GM11168 (cell line): ENCODE measurements around the gene MGRN1.
"Not testable (repeated sequence)": the region's sequence is repeated elsewhere in the genome, so short reads cannot be mapped to it uniquely, and the experiment has no call there.

Experiments
- in situ Hi-C: fragments of 300-500 bp; cut with MboI; formaldehyde crosslinking; loops from one replicate; pipeline ENCODE4 v1.12.0; 2022; ENCODE audit warnings: low sequenced_read_pairs; ENCODE audit not compliant: unreplicated experiment

The MGRN1 gene

DNA sequence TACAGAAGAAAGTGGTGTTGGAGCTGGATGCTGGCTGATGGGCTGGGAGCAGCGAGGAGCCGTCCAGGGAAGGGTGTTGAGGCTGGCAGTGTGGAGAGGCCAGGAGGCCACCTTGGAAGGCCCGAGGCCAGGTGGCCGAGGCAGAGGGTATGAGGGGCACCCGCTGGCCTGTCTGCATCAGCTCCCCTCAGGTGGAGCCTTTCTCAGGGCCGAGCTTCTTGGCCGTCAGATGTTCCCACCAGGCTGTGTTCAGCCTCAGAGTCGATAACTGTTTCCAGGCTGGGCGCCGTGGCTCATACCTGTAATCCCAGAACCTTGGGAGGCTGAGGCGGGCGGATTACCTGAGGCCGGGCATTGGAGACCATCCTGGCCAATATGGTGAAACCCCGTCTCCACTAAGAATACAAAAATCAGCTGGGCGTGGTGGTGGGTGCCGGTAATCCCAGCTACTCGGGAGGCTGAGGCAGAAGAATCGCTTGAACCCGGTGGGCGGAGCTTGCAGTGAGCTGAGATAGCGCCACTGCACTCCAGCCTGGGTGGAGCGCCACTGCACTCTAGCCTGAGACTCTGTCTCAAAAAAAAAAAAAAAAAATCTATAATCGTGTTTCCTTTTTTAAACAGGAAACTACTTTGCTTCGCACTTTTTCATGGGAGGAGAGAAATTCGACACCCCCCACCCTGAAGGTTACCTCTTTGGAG, 25.3 kb downstream of the MGRN1 start:
- in situ Hi-C loops: no loop called here

DNA sequence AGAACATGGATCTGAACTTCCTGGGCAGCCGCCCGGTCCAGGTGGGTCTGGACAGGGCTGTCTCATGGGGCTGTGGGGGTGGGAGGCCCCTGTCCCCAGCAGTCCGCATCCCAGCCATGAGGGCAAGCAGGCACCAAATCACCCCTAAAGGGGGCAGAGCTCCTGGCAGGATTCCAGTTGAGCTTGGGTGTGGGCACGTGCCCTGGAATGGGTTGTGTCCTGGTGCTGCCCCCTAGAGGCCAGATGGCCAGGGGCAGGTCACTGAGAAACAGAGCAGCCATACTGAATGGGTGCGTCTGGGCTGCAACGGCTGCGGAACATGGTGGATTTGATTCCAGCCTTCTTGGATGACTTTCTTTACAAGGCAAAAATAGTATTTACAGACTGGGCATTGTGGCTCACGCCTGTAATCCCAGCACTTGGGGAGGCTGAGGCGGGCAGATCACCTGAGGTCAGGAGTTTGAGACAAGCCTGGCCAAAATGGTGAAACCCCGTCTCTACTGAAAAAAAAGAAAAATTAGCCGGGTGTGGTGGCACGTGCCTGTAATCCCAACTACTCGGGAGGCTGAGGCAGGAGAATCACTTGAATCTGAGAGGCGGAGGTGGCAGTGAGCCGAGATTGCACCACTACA, 25.9 kb downstream of the MGRN1 start:
- in situ Hi-C loops: not testable (repeated sequence)

GRCh38 chr16:4651827-4652226, 27.2 kb downstream of the MGRN1 start:
- in situ Hi-C loops: no loop called here

DNA sequence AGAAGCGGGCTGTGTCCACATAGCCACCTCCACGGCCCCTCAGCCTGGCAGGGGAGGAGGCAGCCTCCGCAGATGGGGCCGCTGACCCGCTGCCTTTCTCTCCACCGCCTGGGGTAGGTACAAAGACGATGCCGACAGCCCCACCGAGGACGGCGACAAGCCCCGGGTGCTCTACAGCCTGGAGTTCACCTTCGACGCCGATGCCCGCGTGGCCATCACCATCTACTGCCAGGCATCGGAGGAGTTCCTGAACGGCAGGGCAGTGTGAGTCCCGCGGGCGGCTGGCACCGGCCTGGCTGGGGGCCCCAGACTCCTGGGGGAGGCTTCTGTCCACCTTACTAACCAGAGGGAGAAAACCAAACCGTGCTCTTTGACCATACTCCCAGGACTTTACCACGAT, 27.9 kb downstream of the MGRN1 start:
- in situ Hi-C loops: no loop called here

- in situ Hi-C loops: no loop called here
Observed at GRCh38 chr16:4654011-4654963, 29.7 kb downstream of the MGRN1 start.

DNA sequence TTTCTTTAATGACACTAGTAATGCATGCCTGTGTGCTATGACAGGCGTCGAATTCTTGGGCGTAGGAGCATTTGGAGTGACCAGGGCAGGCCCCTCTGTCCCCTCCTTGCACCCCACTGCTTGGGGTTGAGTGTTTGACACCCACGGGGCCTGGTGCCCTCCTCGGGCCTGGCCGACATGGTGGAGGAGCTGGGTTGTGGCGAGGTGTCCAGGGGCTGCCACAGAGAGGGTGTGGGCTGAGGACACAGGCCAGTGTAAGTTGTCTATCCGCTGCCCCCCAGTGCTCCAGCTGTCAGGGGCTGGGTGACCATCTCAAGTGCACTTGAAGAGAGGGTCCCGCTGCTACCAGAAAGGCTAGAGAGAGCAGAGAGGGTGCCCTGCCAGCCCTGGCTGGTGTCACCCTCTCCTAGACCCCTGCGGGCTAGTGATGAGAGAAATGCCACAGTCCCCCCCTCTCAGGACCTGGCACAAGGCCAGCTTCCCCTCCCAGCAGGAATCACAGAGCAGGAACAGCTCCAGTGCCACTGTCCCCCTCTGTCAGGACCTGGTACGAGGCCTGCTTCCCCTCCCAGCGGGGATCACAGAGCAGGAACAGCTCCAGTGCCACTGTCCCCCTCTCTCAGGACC, 30.5 kb downstream of the MGRN1 start:
- in situ Hi-C loops: no loop called here

GRCh38 chr16:4655801-4656200, 31.2 kb downstream of the MGRN1 start:
- in situ Hi-C loops: no loop called here

GRCh38 chr16:4656221-4656620, 31.6 kb downstream of the MGRN1 start:
- in situ Hi-C loops: no loop called here

DNA sequence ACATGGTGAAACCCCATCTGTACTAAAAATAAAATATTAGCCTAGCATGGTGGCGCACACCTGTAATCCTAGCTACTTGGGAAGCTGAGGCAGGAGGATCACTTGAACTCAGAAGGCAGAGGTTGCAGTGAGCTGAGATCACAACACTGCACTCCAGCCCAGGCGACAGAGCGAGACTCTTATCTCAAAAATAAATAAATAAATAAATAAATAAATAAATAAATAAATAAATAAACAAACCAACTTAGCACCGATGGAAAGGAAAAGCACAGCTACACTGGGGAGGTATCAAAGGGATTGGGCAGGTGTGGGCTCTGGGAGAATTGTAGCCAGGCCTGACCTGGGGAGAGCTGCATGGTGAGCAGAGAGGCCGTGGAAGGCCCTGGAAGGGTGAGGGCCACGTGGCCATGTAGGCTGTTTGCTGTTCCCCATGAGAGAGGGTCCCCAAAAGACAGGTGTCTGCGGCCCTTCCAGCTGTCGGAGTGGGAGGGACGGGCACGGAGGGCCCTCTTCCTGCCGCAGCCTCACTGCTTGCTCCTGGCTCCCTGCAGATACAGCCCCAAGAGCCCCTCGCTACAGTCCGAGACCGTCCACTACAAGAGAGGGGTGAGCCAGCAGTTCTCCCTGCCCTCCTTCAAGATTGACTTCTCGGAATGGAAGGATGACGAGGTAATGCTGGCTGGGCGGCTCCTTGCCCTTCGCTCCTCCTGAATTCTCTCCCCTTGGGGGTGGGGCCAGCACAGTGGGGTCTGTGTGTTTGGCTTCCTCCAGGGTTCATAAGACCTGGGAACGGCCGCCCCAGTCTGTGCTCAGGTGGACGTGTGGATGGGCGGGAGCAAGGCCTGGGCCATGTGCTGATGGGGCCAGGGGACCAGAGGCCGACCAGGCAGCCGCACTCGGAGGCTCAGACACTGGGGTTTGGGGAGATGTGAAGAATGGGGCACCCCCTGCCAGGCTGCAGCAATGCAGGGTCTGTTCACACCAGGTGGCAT, 32.4 kb downstream of the MGRN1 start:
- in situ Hi-C loops: no loop called here

DNA sequence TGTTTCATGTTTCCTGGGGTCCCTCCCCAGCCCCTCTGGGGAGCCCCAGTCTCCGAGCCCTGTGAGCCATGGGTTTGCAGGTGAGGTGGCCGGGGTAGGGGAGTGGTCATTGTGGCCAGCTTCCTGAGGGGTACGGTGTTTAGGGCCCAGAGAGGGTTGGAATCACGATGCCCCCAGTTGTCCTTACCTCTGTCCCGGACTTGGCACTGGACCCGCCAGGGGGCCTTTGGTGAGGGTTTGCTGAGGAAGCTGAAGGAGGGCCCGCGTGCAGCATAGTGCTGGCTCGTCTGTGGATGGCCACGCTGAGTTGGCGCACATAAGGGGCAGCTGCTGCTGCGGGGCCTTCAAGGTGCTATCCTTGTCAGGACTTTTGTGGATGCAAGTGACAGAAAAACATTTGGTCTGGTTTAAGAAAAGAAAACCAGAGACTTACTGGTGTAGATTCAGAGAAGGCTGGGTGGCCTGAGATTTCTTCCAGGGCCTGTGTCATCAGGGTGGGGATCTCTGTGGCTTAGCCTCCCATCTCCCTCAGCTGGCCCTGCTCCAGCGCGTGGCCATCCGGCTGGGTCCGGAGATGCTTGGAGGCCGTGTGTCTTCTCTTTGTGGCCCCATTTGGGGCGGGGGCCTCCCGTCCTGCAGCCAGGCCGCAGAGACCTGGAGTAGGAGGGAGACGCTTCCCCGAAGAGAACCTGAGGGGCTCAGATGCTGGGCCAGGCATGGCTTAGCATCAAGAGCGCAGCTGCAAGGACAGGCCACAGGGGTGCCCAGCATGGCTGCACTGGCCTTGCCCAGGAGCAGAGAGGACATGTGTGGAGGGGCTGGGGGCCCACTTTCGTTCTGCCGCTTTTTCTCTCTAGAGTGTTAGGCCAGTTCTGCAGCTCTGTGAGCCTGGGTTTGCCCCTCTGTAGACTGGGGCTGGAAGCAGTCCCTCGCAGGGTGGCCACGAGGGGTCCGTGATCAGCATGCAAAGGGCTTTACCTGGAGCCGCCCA, 35.0 kb downstream of the MGRN1 start:
- in situ Hi-C loops: no loop called here

DNA sequence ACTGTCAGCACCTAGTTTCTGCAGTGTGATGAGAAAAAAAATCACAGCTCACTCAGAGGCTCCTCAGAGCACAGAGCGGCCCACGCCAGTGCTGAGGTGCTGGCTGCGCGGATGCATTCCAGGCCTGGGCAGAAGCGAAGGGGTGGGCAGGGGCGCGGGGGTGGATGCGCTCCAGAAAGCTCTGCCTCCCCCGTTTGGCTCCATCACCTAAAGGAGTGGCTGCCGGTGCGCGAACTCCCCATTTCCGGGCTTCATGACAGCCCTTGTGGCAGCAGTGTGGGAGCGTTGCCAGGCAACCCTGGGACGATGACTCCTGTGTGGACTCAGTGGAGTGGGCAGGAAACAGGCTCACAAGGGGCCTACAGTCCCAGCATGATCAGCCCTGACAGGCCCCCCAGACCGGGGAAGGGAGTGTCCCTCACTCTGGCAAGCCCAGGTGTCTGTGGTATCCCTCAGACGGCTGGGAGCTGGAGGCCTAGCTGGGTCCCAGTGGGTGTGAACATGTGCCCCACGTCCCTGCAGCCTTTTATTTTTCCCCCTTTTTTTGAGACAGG, 35.9 kb downstream of the MGRN1 start:
- in situ Hi-C loops: no loop called here

- in situ Hi-C loops: no loop called here
Observed at GRCh38 chr16:4661661-4662060, 37.0 kb downstream of the MGRN1 start.

DNA sequence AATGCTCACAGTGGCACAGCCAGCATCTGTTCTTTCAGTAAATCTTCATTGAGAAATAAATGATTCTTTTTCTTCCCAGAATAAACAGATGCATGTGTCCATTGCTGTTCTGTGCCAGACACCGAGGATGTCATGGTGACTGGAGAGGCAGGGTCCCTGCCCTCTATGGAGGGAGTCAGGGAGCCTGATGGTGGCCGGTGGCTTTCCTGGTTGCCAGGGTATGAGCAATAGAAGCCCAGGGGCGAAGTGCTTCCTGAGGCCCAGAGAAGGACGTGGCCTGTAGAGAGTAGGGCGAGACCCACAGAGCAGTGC, 38.8 kb downstream of the MGRN1 start:
- in situ Hi-C loops: no loop called here

DNA sequence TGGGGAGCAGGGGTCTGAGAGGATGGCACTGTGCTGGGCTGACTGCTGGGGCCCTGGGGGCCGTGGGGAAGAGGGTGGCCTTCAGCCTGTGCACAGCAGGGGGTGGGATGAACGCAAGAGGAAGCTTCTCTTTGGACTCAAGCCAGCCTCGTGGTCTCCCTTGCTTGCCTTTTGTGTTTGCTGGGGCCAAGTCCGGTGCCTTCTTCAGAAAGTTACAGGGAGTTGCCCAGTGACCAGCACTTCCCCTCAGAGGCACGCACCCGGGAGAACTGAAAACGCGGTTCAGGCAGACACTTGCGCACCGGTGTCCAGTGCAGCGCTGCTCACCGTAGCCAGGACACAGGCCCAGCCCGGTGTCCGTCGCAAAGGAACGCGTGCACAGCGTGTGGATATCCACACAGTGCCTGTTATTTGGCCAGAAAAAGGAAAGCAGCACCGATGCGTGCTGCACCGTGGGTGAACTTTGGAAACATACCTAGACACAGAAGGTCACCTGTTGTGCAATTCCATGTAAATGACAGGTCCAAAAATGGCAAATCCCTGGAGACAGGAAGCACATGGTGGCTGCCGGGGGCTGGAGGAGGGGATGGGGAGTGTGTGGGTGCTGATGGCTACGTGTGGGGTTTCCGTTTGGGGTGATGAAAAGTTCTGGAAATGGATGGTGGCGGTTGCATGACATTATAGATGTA, 39.3 kb downstream of the MGRN1 start:
- in situ Hi-C loops: no loop called here

- in situ Hi-C loops: no loop called here
Observed at GRCh38 chr16:4664538-4665418, 40.2 kb downstream of the MGRN1 start.

DNA sequence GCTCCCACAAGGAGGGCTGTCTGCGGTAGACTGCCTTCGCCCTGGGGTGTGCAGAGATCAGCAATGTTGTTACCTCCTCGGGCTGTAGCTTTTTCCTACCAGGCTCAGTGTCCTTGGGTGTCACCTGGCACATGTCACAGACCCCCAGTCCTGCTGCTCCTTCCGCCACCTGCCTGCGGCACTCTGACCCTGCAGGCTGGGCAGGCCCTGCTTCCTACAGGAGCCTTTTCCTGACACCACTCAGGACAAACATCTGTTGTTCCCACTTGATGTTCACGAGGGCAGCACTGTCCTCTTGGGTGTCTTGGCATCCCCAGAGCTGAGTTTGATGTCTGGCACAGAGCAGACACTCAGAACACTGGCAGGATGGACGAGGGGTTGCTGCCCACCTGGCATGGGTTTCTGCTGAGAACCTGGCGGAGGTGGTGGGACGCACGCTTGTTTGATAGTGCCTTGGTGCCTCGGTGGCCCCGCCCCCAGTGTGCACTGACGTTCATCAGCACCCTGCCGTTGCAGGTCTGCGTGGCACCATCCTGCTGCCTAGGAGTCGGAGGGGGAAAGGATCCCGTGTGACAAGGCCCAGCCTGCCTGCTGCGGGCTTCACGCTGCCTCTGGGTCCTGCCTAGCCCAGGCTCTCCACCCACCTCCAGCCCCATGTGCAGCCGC, 42.0 kb downstream of the MGRN1 start:
- in situ Hi-C loops: no loop called here
